GM18951 (cell line): Measurements from ENCODE around the gene NFILZ.

Experiments
- POLR2A ChIP-seq: IDR thresholded peaks from 4 replicates; pipeline ENCODE4 v1.6.1; 2011; ENCODE audit warnings: mild to moderate bottlenecking; ENCODE audit not compliant: insufficient read length, insufficient read depth; ENCODE audit errors: extremely low read depth
- in situ Hi-C: fragments of 300-500 bp; cut with MboI; formaldehyde crosslinking; loops from one replicate; pipeline ENCODE4 v1.12.0; 2022; ENCODE audit warnings: low sequenced_read_pairs, mixed read lengths, inconsistent platforms; ENCODE audit not compliant: unreplicated experiment

The NFILZ gene

GRCh38 chr19:8664671-8665057 is 34.2 kb downstream of the NFILZ start:
- in situ Hi-C loops, result no loop called here

GRCh38 chr19:8665468-8666213 is 35.2 kb downstream of the NFILZ start:
- TF ChIP-seq POLR2A, result no peak

More at GRCh38 chr19:8664671-8665057, 34.2 kb downstream of the NFILZ start:
- TF ChIP-seq POLR2A, result no peak

GRCh38 chr19:8666814-8667405 is 36.5 kb downstream of the NFILZ start:
- in situ Hi-C loops, result no loop called here
- no peak for TF ChIP-seq POLR2A

More at GRCh38 chr19:8665468-8666213, 35.2 kb downstream of the NFILZ start:
- in situ Hi-C loops, result no loop called here

GRCh38 chr19:8673276-8673891 is 43.0 kb downstream of the NFILZ start:
- no peak for TF ChIP-seq POLR2A
- in situ Hi-C loops, result no loop called here

GRCh38 chr19:8675066-8675465 is 44.6 kb downstream of the NFILZ start:
- no peak for TF ChIP-seq POLR2A
- in situ Hi-C loops, result no loop called here

- in situ Hi-C loops, result no loop called here
These were observed 47.9 kb downstream of the NFILZ start for GRCh38 chr19:8678244-8678807.

More at GRCh38 chr19:8678244-8678807, 47.9 kb downstream of the NFILZ start:
- TF ChIP-seq POLR2A, result no peak
